Measurements from ENCODE around the gene ASAP3. TPM values are rescaled to one million over a fixed set of nuclear protein-coding genes. Genes with fewer than 3 reads are reported as not detected.

ASAP3 gene
- total RNA-seq, 2 experiments from 2014 or later, result 0.81 to 1.2 TPM

DNA sequence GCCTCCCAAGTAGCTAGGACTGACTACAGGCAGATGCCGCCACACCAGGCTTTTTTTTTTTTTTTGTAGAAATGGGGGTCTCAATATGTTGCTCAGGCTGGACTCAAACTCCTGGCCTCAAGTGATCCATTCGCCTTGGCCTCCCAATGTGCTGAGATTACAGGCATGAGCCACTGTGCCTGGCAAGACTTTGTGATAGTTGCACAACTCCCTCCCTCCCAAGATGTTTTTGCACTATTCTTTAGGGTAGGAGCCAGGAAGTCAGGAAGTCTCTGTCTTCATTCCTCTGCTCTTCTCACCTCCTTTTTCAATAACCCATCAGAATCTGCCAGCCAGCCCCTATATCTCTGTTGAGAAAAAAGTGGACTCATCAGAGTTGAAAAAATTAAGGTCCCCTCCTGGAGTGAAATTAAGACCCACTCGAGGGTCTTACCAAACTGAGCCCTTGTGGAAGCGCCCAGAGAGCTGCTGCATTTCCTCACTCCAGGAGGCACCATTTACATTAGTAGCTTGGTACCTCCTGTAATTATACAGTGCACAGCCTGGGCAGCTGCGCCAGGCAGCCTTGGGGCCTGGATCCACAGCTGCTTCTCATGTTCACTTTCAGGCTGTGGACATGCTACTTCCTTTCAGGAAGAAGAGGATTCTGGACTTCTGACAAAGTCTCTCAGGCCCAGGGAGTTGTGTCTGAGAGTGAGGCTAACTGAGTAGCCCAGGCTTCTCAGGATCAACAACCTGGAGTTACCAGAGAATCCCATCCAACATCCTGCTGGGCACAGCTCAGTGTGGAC is 83.5 kb downstream of the ASAP3 start:
- Histone ChIP-seq H3K4me1 (ENCODE audit: insufficient read depth, low read length) (peaks cover 12% of the 10 kb centered on the region), H3K9me3 (ENCODE audit: control insufficient read depth in 1 of 2, insufficient read depth in 1 of 2, low read length in 2 of 2) (no peaks in the 10 kb centered on the region), H3K27me3 (ENCODE audit: control insufficient read depth in 1 of 2, insufficient read depth in 2 of 2, low read length in 2 of 2) (no peaks in the 10 kb centered on the region), H3K4me3 (ENCODE audit: low read length) (no peak overlapping the region), H3K36me3 (ENCODE audit: insufficient read depth, low read length) (no peaks in the 10 kb centered on the region), H3K27ac (ENCODE audit: low read depth in 1 of 2, low read length in 2 of 2) (no peak overlapping the region)
- no peak overlapping the region for H3K4me3 Mint-ChIP-seq
- no peak for DNase-seq
- H3K27me3 Mint-ChIP-seq, result no peaks in the 10 kb centered on the region
- H3K4me1 Mint-ChIP-seq (ENCODE audit: low read depth), result peaks cover 10% of the 10 kb centered on the region
- no peaks in the 10 kb centered on the region for H3K9me3 Mint-ChIP-seq
- CTCF ChIA-PET, result interaction anchor here (1.4 kb wide), 1 partner anchor 21 kb away, joined by 3 read pairs; no protein-coding TSS in a partner anchor
- POLR2A ChIA-PET, result no interaction called here
- intact Hi-C loops (cut with DNase I, micrococcal nuclease), result loop anchor here (5.0 kb wide), 4 partner anchors 58 to 303 kb away; partner anchors contain the start of genes HNRNPR (in 1 of the 2) and HTR1D (in 1 of the 2)
- TF ChIP-seq, protein P1, sequence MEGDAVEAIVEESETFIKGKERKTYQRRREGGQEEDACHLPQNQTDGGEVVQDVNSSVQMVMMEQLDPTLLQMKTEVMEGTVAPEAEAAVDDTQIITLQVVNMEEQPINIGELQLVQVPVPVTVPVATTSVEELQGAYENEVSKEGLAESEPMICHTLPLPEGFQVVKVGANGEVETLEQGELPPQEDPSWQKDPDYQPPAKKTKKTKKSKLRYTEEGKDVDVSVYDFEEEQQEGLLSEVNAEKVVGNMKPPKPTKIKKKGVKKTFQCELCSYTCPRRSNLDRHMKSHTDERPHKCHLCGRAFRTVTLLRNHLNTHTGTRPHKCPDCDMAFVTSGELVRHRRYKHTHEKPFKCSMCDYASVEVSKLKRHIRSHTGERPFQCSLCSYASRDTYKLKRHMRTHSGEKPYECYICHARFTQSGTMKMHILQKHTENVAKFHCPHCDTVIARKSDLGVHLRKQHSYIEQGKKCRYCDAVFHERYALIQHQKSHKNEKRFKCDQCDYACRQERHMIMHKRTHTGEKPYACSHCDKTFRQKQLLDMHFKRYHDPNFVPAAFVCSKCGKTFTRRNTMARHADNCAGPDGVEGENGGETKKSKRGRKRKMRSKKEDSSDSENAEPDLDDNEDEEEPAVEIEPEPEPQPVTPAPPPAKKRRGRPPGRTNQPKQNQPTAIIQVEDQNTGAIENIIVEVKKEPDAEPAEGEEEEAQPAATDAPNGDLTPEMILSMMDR (IDR thresholded peaks at IDR 0.05), result no peak
- H3K27ac Mint-ChIP-seq, result no peak overlapping the region
- peaks cover 55% of the 10 kb centered on the region for H3K36me3 Mint-ChIP-seq (ENCODE audit: low read depth)
- ATAC-seq (ENCODE audit: poor library complexity), result no peak

DNA sequence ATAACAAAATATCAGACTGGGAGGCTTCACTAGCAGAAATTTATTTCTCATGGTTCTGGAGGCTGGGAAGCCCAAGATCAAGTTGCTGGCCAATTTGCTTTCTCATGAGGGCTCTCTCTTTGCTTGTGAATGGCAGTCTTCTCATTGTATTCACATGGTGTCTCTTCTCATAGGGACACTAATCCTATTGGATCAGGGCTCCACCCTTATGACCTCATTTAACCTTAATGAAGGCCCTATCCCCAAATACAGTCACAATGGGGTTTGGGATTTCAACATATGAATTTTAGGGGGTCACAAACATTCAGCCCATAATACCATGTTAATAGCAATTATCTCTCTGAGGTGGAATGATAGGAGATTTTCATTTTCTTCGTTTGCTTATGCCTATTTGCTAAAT is 84.8 kb downstream of the ASAP3 start:
- ATAC-seq (ENCODE audit: poor library complexity) (no peak), DNase-seq (no peak)
- H3K36me3 ChIP-seq (ENCODE audit: insufficient read depth, low read length), result no peaks in the 10 kb centered on the region
- intact Hi-C loops (cut with DNase I, micrococcal nuclease), result no loop called here
- H3K4me1 ChIP-seq (ENCODE audit: insufficient read depth, low read length), result peaks cover 7% of the 10 kb centered on the region
- peaks cover 8% of the 10 kb centered on the region for H3K4me1 Mint-ChIP-seq (ENCODE audit: low read depth)
- ChIA-PET POLR2A (no interaction called here), CTCF (no interaction called here)
- H3K4me3 ChIP-seq (ENCODE audit: low read length), result no peak overlapping the region
- no peak overlapping the region for H3K27ac Mint-ChIP-seq
- peaks cover 67% of the 10 kb centered on the region for H3K36me3 Mint-ChIP-seq (ENCODE audit: low read depth)
- no peak overlapping the region for H3K27ac ChIP-seq (ENCODE audit: low read depth in 1 of 2, low read length in 2 of 2)
- H3K9me3 Mint-ChIP-seq, result no peaks in the 10 kb centered on the region
- TF ChIP-seq, protein P1 (IDR thresholded peaks at IDR 0.05), result no peak
- H3K4me3 Mint-ChIP-seq, result no peak overlapping the region
- H3K27me3 Mint-ChIP-seq, result no peaks in the 10 kb centered on the region
- no peaks in the 10 kb centered on the region for H3K9me3 ChIP-seq (ENCODE audit: control insufficient read depth in 1 of 2, insufficient read depth in 1 of 2, low read length in 2 of 2)
- H3K27me3 ChIP-seq (ENCODE audit: control insufficient read depth in 1 of 2, insufficient read depth in 2 of 2, low read length in 2 of 2), result no peaks in the 10 kb centered on the region

DNA sequence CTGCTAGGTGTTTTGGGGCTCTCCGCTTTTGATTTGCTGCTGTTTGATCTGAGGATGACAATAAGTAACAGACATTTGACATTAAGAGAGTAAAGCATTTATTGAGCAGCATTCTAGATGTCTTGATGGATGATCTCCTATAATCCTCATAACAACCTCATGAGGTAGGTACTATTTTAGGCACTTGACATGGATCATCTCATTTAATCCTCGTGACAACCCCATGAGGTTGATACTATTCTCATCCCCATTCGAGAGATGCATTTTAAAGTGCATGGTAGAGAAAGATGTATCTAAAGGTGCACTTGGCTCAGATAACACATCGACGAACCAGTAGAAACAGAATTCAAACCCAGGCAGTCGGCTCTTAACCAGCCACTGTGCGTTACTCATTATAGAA is 86.1 kb downstream of the ASAP3 start:
- H3K27ac ChIP-seq (ENCODE audit: low read depth in 1 of 2, low read length in 2 of 2), result no peak overlapping the region
- ChIA-PET POLR2A (no interaction called here), CTCF (no interaction called here)
- H3K27me3 Mint-ChIP-seq, result no peaks in the 10 kb centered on the region
- DNase-seq, result no peak
- H3K9me3 ChIP-seq (ENCODE audit: control insufficient read depth in 1 of 2, insufficient read depth in 1 of 2, low read length in 2 of 2), result no peaks in the 10 kb centered on the region
- ATAC-seq (ENCODE audit: poor library complexity), result no peak
- no peaks in the 10 kb centered on the region for H3K4me1 Mint-ChIP-seq (ENCODE audit: low read depth)
- H3K4me1 ChIP-seq (ENCODE audit: insufficient read depth, low read length), result no peaks in the 10 kb centered on the region
- intact Hi-C loops (cut with DNase I, micrococcal nuclease), result no loop called here
- peaks cover 64% of the 10 kb centered on the region for H3K36me3 Mint-ChIP-seq (ENCODE audit: low read depth)
- no peak overlapping the region for H3K27ac Mint-ChIP-seq
- no peaks in the 10 kb centered on the region for H3K27me3 ChIP-seq (ENCODE audit: control insufficient read depth in 1 of 2, insufficient read depth in 2 of 2, low read length in 2 of 2)
- H3K4me3 ChIP-seq (ENCODE audit: low read length), result no peak overlapping the region
- H3K9me3 Mint-ChIP-seq, result no peaks in the 10 kb centered on the region
- H3K4me3 Mint-ChIP-seq, result no peak overlapping the region
- TF ChIP-seq, protein P1 (IDR thresholded peaks at IDR 0.05), result no peak
- no peaks in the 10 kb centered on the region for H3K36me3 ChIP-seq (ENCODE audit: insufficient read depth, low read length)

Data from CD4-positive, alpha-beta T cell (primary cell).